ENCODE results near the gene TRIM28. TPM values are rescaled to one million over a fixed set of nuclear protein-coding genes. Genes with fewer than 3 reads are reported as not detected.

TRIM28 gene
- total and polyA plus RNA-seq, 4 donors = 47.1 to 157 (median 84.2) TPM

GRCh38 chr19:58499021-58499927 lies 44.6 kb upstream of the TRIM28 start:
- Histone ChIP-seq H3K27me3 (ENCODE audit: control insufficient read depth in 4 of 4, insufficient read depth in 4 of 4, low read length in 3 of 4) (no peaks in the 10 kb centered on the region), H3K36me3 (ENCODE audit: control insufficient read depth in 4 of 4, insufficient read depth in 3 of 4, low read depth in 1 of 4, low read length in 3 of 4) (peaks cover 0 to 3% (median 1%) of the 10 kb centered on the region in 4 donors)
- DNase-seq (ENCODE audit: low spot score) = peak; percentile 100

More at GRCh38 chr19:58499021-58499927, 44.6 kb upstream of the TRIM28 start:
- no peaks in the 10 kb centered on the region for H3K9me3 ChIP-seq (ENCODE audit: control insufficient read depth in 4 of 4, low read length in 3 of 4)
- peak overlapping the region; percentile 45 to 61 (median 54) for H3K4me3 ChIP-seq (ENCODE audit: low read depth in 1 of 3, low read length in 3 of 3)
- H3K27ac ChIP-seq (ENCODE audit: low read depth in 1 of 2, low read length in 2 of 2) = peak overlapping the region; percentile 80 to 86
- TF ChIP-seq GABPA (IDR thresholded peaks at IDR 0.05 in 1 of 2, conservative IDR thresholded peaks at IDR 0.05 in 1 of 2) (peak; percentile 95 to 98), TAF1 (conservative IDR thresholded peaks at IDR 0.05) (no peak), JUND (IDR thresholded peaks at IDR 0.05) (peak in 1 of 2 donors; percentile 7), FOXA2 (IDR thresholded peaks at IDR 0.05) (no peak), REST (IDR thresholded peaks at IDR 0.05) (peak; percentile 70), HNF4A (conservative IDR thresholded peaks at IDR 0.05) (peak in 1 of 2 donors; percentile 39), FOXA1 (IDR thresholded peaks at IDR 0.05) (peak; percentile 73), RAD21 (IDR thresholded peaks at IDR 0.05) (peak; percentile 12 to 58), NR2F2 (IDR thresholded peaks at IDR 0.05) (peak; percentile 33), HNF4G (IDR thresholded peaks at IDR 0.05) (no peak), EGR1 (IDR thresholded peaks at IDR 0.05; ENCODE audit: low read depth in 2 of 2) (peak; percentile 7 to 75), RXRA (IDR thresholded peaks at IDR 0.05) (peak; percentile 49 to 66), ZBTB33 (IDR thresholded peaks at IDR 0.05) (peak; percentile 81), ATF3 (IDR thresholded peaks at IDR 0.05) (no peak), SP1 (IDR thresholded peaks at IDR 0.05) (peak; percentile 85), CTCF (IDR thresholded peaks at IDR 0.05; ENCODE audit: low read depth, low read length, missing input control) (no peak), YY1 (IDR thresholded peaks at IDR 0.05) (peak; percentile 64), MAX (IDR thresholded peaks at IDR 0.05) (peak; percentile 82)
- 2% methylated on average over 60 of the region's 60 CpGs for WGBS
- H3K4me1 ChIP-seq (ENCODE audit: control insufficient read depth in 4 of 4, insufficient read depth in 4 of 4, low read length in 3 of 4) = peaks cover 8 to 41% (median 20%) of the 10 kb centered on the region in 4 donors
- H3K9ac ChIP-seq (ENCODE audit: low read depth in 1 of 2, low read length in 2 of 2) = peak overlapping the region; percentile 11 to 62
